Esophagus squamous epithelium (tissue), 5 donors: ENCODE data around the gene CCDC179. TPM values are rescaled to one million over a fixed set of nuclear protein-coding genes. Genes with fewer than 3 reads are reported as not detected.

ENCODE experiments used
- DNase-seq: peaks from one replicate; lab custom pipeline; 2025; lab: John Stamatoyannopoulos, UW
- H3K27ac ChIP-seq, 4 donors: fragments of 200-600 bp; sonication (generic); one replicate each; pipeline ENCODE4 v1.5.1; 2016 to 2019; ENCODE audit warnings: mild to moderate bottlenecking in 1 of 4
- H3K27me3 ChIP-seq, 4 donors: fragments of 200-600 bp; sonication (generic); 1 replicate in 3 of 4; 2 replicates in 1 of 4; pipeline versions ENCODE4 v1.5.1 to v1.6.0; 2017 to 2021; ENCODE audit warnings: antibody characterized with exemption in 1 of 4
- H3K36me3 ChIP-seq, 3 donors: fragments of 200-600 bp; sonication (generic); one replicate each; pipeline ENCODE4 v1.5.1; 2016 to 2019
- H3K4me1 ChIP-seq, 3 donors: fragments of 200-600 bp; sonication (generic); one replicate each; pipeline ENCODE4 v1.5.1; 2017 to 2019
- H3K4me3 ChIP-seq, 4 donors: fragments of 200-600 bp; sonication (generic); 1 replicate in 3 of 4; 2 replicates in 1 of 4; pipeline ENCODE4 v1.5.1; 2016 to 2019; ENCODE audit warnings: mild to moderate bottlenecking in 2 of 4, moderate library complexity in 1 of 4
- H3K9me3 ChIP-seq, 3 donors: fragments of 200-600 bp; sonication (generic); one replicate each; pipeline ENCODE4 v1.5.1; 2016 to 2019
- POLR2A ChIP-seq, 4 donors: fragments of 450-650 bp; IDR thresholded peaks; one replicate each; pipeline ENCODE4 v1.6.1; 2017; ENCODE audit warnings: antibody characterized with exemption in 4 of 4, mild to moderate bottlenecking in 4 of 4, moderate library complexity in 3 of 4
- WGBS, 2 donors: methylation state at CpG; one replicate each; pipeline ENCODE4 v1.1.5; 2018; 5-methylcytosine and 5-hydroxymethylcytosine counted together
- intact Hi-C: fragments of 100-400 bp; cut with DNase I; formaldehyde crosslinking; loops from one replicate; pipeline ENCODE4 v1.15.0; 2022
- total RNA-seq, 4 donors: library from RNA; depleted of rRNA; stranded (reverse); fragments of >200 nt; gene quantifications; one replicate each; pipeline ENCODE4 v1.1.0, GENCODE V29; 2016
- TF ChIP-seq, protein P1 (sequence below), 6 experiments: fragments of 450-650 bp in 4 of 6; fragments of 200-600 bp in 2 of 6; sonication (generic) in 2 of 6; IDR thresholded peaks; one replicate each; pipeline ENCODE4 v1.5.1; 2016 to 2019; ENCODE audit warnings: antibody characterized with exemption in 6 of 6, mild to moderate bottlenecking in 4 of 6, moderate library complexity in 4 of 6
- donor health status: DM: yes; HTN: yes; CAD: no.

The CCDC179 gene
- total RNA-seq, 4 donors from 2014 or later, result not detected

- H3K27ac ChIP-seq, result no peak overlapping the region
- no peaks in the 10 kb centered on the region for H3K36me3 ChIP-seq
- H3K9me3 ChIP-seq, result no peaks in the 10 kb centered on the region
- intact Hi-C loops, result no loop called here
- DNase-seq, result no peak
- no peaks in the 10 kb centered on the region for H3K4me1 ChIP-seq
- 3 to 4% methylated on average over 2 of the region's 2 CpGs for WGBS, 2 donors
- TF ChIP-seq, protein P1, sequence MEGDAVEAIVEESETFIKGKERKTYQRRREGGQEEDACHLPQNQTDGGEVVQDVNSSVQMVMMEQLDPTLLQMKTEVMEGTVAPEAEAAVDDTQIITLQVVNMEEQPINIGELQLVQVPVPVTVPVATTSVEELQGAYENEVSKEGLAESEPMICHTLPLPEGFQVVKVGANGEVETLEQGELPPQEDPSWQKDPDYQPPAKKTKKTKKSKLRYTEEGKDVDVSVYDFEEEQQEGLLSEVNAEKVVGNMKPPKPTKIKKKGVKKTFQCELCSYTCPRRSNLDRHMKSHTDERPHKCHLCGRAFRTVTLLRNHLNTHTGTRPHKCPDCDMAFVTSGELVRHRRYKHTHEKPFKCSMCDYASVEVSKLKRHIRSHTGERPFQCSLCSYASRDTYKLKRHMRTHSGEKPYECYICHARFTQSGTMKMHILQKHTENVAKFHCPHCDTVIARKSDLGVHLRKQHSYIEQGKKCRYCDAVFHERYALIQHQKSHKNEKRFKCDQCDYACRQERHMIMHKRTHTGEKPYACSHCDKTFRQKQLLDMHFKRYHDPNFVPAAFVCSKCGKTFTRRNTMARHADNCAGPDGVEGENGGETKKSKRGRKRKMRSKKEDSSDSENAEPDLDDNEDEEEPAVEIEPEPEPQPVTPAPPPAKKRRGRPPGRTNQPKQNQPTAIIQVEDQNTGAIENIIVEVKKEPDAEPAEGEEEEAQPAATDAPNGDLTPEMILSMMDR (IDR thresholded peaks at IDR 0.05), result peak; percentile 57 to 79 (median 68)
- no peak for TF ChIP-seq POLR2A (IDR thresholded peaks at IDR 0.05)
- H3K4me3 ChIP-seq, result no peak overlapping the region
- no peaks in the 10 kb centered on the region for H3K27me3 ChIP-seq
These were observed 15.7 kb upstream of the CCDC179 start for GRCh38 chr11:22875869-22876473.

DNA sequence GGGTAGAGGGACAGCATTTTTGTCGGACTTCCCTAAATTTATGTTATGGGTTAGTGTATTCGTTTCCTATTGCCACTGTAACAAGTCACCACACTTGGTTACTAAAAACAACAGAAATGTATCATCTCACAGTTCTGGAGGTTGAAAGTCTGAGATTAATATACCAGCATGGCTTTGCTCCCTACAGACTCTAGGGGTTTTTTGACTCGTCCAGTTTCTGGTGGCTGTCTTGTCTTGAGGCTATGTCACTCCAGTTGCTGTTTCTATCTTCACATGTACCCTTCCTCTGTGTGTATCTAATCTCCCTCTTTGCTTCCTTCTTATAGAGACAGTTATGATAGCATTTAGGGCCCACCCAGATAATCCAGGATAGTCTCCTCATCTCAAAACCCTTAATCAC is 9.1 kb upstream of the CCDC179 start:
- H3K9me3 ChIP-seq, result no peaks in the 10 kb centered on the region
- H3K36me3 ChIP-seq, result no peaks in the 10 kb centered on the region
- TF ChIP-seq, protein P1 (IDR thresholded peaks at IDR 0.05), result no peak
- no peak for TF ChIP-seq POLR2A (IDR thresholded peaks at IDR 0.05)
- no peak overlapping the region for H3K27ac ChIP-seq
- no peaks in the 10 kb centered on the region for H3K4me1 ChIP-seq
- no peak overlapping the region for H3K4me3 ChIP-seq
- 77 to 82% methylated on average over 3 of the region's 3 CpGs for WGBS, 2 donors
- DNase-seq, result no peak
- intact Hi-C loops, result no loop called here
- no peaks in the 10 kb centered on the region for H3K27me3 ChIP-seq

DNA sequence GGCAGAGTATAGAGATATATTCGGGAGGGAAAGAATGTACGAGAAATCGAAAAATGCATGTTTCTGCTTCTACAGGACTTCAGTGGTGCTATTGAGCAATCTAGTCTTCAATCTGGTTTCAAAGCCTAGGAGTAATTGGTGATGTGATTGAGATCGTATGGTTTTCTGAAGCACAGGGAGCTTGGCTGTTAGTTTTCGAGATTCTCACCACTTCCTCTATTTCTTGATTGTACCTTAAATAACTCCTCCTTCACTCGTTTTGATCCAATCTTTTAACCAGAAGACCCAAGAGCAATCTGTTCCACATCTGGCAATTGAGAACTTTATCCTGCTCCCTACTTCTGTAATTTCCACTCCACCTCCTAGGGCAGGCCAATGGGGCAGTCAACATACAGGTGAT is 518 bp downstream of the CCDC179 start:
- 68 to 81% methylated on average over 6 of the region's 6 CpGs for WGBS, 2 donors
- TF ChIP-seq, protein P1 (IDR thresholded peaks at IDR 0.05), result no peak
- no peak for TF ChIP-seq POLR2A (IDR thresholded peaks at IDR 0.05)
- intact Hi-C loops, result no loop called here

DNA sequence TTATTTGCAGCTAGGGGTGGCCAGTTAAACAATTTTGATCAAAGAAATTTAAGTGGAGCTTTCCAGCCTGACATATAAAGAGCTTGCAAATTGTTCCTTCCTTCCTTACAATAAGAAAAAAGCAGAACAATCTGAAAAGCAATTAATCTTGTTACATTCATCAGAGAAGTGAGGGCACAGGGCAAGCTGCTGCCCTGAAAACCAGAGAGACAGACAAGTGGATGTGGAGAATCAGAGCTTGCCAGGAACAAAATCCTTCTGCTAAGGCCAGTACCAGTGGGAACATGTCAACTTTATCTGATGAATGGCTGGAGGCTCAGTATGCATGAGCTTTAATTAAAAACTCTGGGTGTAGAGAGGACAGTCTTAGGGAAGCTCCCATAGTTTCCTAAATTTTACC is 8.8 kb downstream of the CCDC179 start:
- DNase-seq, result no peak
- Histone ChIP-seq H3K4me1 (no peaks in the 10 kb centered on the region), H3K4me3 (no peak overlapping the region), H3K36me3 (no peaks in the 10 kb centered on the region), H3K27me3 (no peaks in the 10 kb centered on the region), H3K9me3 (peaks cover 0 to 7% (median 0%) of the 10 kb centered on the region in 3 donors), H3K27ac (no peak overlapping the region)
- TF ChIP-seq, protein P1 (IDR thresholded peaks at IDR 0.05), result no peak
- TF ChIP-seq POLR2A (IDR thresholded peaks at IDR 0.05), result no peak
- intact Hi-C loops, result no loop called here

More for the DNA sequence above, 518 bp downstream of the CCDC179 start:
- Histone ChIP-seq H3K27ac (no peak overlapping the region), H3K4me3 (no peak overlapping the region), H3K27me3 (no peaks in the 10 kb centered on the region), H3K4me1 (no peaks in the 10 kb centered on the region), H3K36me3 (no peaks in the 10 kb centered on the region), H3K9me3 (no peaks in the 10 kb centered on the region)
- DNase-seq, result no peak

- TF ChIP-seq, protein P1 (IDR thresholded peaks at IDR 0.05), result no peak
- no peak for TF ChIP-seq POLR2A (IDR thresholded peaks at IDR 0.05)
- H3K27ac ChIP-seq, result no peak overlapping the region
- 89 to 100% methylated on average over 1 of the region's 1 CpG for whole genome bisulfite sequencing, 2 donors
- no peak for DNase-seq
- H3K4me3 ChIP-seq, result no peak overlapping the region
- H3K27me3 ChIP-seq, result no peaks in the 10 kb centered on the region
- H3K9me3 ChIP-seq, result no peaks in the 10 kb centered on the region
- no peaks in the 10 kb centered on the region for H3K4me1 ChIP-seq
- H3K36me3 ChIP-seq, result no peaks in the 10 kb centered on the region
- intact Hi-C loops, result no loop called here
These were observed 13.5 kb downstream of the CCDC179 start for GRCh38 chr11:22846726-22847125.
